Measurements from ENCODE around the gene GNA12.

GRCh38 chr7:2873146-2873545 is 29.0 kb upstream of the GNA12 start:
- TF ChIP-seq CTCF (IDR thresholded peaks at IDR 0.05; ENCODE audit: low read depth, low read length, poor library complexity, severe bottlenecking) (no peak), EZH2phosphoT487 (IDR thresholded peaks at IDR 0.05; ENCODE audit: borderline replicate concordance, low read length) (no peak)
